ENCODE results near the gene PALLD.

The PALLD gene

DNA sequence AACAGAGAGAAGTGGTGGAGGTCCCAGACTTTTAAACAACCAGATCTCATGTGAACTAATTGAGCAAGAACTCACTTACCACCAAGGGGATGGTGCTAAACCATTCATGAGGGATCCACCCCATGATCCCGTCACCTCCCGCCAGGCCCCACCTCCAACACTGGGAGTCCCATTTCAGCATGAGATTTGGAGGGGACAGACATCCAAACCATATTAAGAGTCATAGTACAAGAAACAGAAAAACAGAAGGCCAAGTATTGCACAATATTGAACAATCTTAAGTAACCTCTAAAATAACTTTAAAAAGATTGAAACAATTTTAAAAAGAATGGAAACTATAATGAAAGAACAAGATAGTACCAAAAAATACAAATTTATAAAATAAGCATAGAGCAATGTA, 403.2 kb downstream of the PALLD start:
- no peak overlapping the region for H3K27ac ChIP-seq
- no peak overlapping the region for H3K4me3 ChIP-seq
- no peaks in the 10 kb centered on the region for H3K4me1 ChIP-seq
- TF ChIP-seq Cebpa-rat (IDR thresholded peaks at IDR 0.05), result peak in 10 of 11 experiments; percentile 28 to 81 (median 50); a peak in 10 of 22 replicates
- H3K36me3 ChIP-seq, result peaks cover 0 to 44% (median 3%) of the 10 kb centered on the region in 11 experiments; a peak in 6 of 22 replicates
- H3K9me3 ChIP-seq (replicated peaks in 1 of 11), result no peaks in the 10 kb centered on the region
- no peak overlapping the region for H3K9ac ChIP-seq
- no peaks in the 10 kb centered on the region; a peak in 1 of 22 replicates for H4K20me1 ChIP-seq
- H3K27me3 ChIP-seq, result no peaks in the 10 kb centered on the region
- H3K4me2 ChIP-seq, result no peak overlapping the region

DNA sequence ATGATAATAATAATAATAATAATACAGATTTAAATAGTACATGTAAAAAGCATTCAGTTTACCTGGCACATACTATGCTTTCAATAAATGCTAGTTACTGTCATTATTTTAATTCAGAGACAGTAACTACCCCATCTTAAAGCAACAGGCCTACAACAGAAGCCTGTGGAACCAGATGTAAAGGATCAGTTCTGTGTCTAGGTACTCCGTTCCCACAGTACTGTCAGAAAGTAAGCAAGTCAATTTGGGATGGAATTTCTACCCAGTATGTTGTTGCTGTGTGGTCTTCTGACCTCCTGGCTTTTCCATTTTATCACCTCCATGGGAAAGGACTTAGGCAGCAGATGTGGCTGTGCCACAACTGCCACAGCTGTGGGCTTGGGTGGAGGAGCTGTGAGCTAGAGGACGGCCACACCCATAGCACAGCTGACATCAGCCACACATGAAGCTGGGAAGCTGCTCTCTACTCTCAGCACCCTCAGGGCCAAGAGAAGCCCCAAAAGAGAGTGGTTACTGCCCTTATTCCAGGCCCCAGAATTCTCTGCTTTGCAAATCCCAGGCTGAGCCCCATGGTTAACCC, 410.4 kb downstream of the PALLD start:
- no peak overlapping the region for H3K27ac ChIP-seq

DNA sequence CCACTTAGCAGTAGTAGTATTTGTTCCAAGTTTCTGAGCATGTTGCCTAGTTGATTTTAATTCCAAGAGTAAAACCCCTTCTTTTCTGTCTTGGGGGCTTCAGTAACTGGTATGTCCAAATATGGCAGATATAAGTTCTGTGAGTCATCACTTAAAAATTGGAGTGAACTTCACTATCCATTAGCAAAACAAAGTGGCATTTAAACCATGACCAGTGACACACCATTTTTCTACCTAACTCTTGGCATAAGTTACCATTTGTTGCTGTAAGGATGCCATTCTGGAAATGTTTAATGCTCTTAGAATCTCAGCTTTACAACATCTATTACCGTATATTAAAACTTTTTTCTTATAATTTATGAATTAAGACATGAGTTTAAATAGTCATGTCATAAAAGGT, 411.2 kb downstream of the PALLD start:
- H4K20me1 ChIP-seq, result no peaks in the 10 kb centered on the region
- no peak overlapping the region for H3K4me2 ChIP-seq
- no peaks in the 10 kb centered on the region for H3K9me3 ChIP-seq (replicated peaks in 1 of 11)
- peaks cover 0 to 3% (median 0%) of the 10 kb centered on the region in 10 experiments; a peak in 1 of 20 replicates for H3K4me1 ChIP-seq
- H3K4me3 ChIP-seq, result no peak overlapping the region
- H3K27me3 ChIP-seq, result no peaks in the 10 kb centered on the region
- H3K36me3 ChIP-seq, result peaks cover 0 to 24% (median 0%) of the 10 kb centered on the region in 11 experiments; a peak in 4 of 22 replicates
- no peak for TF ChIP-seq Cebpa-rat (IDR thresholded peaks at IDR 0.05)
- no peak overlapping the region for H3K27ac ChIP-seq
- no peak overlapping the region for H3K9ac ChIP-seq

More for the DNA sequence above, 410.4 kb downstream of the PALLD start:
- no peak for TF ChIP-seq Cebpa-rat (IDR thresholded peaks at IDR 0.05)
- H3K4me1 ChIP-seq, result peaks cover 0 to 3% (median 0%) of the 10 kb centered on the region in 10 experiments; a peak in 1 of 20 replicates
- H3K9me3 ChIP-seq (replicated peaks in 1 of 11), result no peaks in the 10 kb centered on the region
- no peak overlapping the region for H3K4me3 ChIP-seq
- H3K27me3 ChIP-seq, result no peaks in the 10 kb centered on the region
- no peaks in the 10 kb centered on the region for H4K20me1 ChIP-seq
- peaks cover 0 to 33% (median 0%) of the 10 kb centered on the region in 11 experiments; a peak in 4 of 22 replicates for H3K36me3 ChIP-seq
- no peak overlapping the region for H3K4me2 ChIP-seq
- H3K9ac ChIP-seq, result no peak overlapping the region

DNA sequence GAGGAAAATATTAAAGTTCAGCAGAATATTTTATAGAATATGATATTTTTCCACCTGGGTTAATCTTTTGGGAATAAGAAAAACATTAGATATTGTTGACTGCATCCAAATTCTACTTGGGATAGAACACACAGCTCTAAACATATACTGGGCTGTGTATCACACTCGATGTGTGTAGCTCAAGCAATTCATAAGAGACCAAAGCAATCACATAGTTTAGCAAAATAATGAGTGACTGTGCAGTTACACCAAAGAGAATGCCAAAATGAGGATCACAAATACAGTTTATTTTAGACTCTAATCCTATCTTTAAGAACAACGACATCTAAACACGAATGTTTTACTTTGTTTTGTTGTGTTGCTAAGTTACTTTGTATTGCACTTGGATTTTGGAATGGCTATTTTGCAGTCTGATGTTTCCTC, 412.0 kb downstream of the PALLD start:
- H3K9ac ChIP-seq, result no peak overlapping the region
- H3K4me2 ChIP-seq, result no peak overlapping the region
- H3K4me1 ChIP-seq, result peaks cover 0 to 3% (median 0%) of the 10 kb centered on the region in 10 experiments; a peak in 1 of 20 replicates
- no peak overlapping the region for H3K27ac ChIP-seq
- no peak for TF ChIP-seq Cebpa-rat (IDR thresholded peaks at IDR 0.05)
- no peaks in the 10 kb centered on the region for H4K20me1 ChIP-seq
- peaks cover 0 to 24% (median 0%) of the 10 kb centered on the region in 11 experiments; a peak in 4 of 22 replicates for H3K36me3 ChIP-seq
- H3K27me3 ChIP-seq, result no peaks in the 10 kb centered on the region
- H3K9me3 ChIP-seq (replicated peaks in 1 of 11), result no peaks in the 10 kb centered on the region
- H3K4me3 ChIP-seq, result no peak overlapping the region

DNA sequence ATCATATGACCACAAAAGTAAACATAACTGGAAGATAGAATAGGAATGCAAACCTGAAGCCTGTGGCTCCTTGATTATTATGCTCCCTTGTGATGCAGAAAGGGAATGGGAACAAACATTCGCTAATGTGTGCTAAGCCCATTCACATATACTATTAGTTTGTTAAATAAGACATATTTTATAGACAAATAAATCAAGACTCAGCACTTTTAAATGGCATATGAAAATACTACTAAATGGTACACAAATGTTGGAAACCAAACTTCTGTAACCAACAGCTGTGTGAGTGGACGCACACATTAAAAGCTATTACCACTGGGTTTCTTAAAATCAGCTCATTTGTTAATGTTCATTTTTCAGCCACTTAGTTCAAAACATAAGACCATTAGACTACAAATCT, 417.2 kb downstream of the PALLD start:
- H3K9ac ChIP-seq, result no peak overlapping the region
- H3K9me3 ChIP-seq (replicated peaks in 1 of 11), result no peaks in the 10 kb centered on the region
- no peaks in the 10 kb centered on the region for H4K20me1 ChIP-seq
- H3K36me3 ChIP-seq, result peaks cover 0 to 8% (median 0%) of the 10 kb centered on the region in 11 experiments; a peak in 3 of 22 replicates
- no peak overlapping the region for H3K27ac ChIP-seq
- no peaks in the 10 kb centered on the region; a peak in 1 of 20 replicates for H3K4me1 ChIP-seq
- H3K27me3 ChIP-seq, result no peaks in the 10 kb centered on the region
- TF ChIP-seq Cebpa-rat (IDR thresholded peaks at IDR 0.05), result no peak
- no peak overlapping the region for H3K4me2 ChIP-seq
- no peak overlapping the region for H3K4me3 ChIP-seq

DNA sequence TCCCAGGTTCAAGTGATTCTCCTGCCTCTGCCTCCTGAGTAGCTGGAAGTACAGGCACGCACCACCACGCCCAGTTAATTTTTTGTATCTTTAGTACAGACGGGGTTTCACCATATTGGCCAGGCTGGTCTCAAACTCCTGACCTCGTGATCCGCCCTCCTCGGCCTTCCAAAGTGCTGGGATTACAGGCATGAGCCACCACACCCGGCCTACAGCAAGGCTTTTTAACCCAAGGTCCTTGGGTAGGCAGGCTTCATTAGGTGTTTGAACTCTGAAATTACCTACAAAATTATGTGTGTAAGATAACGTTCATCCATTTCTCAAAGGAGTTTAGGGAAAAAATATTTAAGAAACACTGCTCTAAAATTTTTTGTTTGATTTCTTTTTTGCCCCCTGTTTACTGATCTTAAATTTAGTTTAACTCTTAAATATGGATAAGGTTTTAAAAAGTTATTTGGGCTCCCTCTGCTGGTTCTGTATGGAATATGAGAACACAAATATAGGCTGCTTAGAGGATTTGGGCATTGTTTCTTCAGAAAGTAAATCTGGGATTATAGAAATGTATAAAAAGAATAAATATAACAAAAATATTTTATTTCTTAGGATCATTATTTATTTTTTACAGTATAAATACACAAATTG, 420.4 kb downstream of the PALLD start:
- no peak overlapping the region for H3K4me3 ChIP-seq
- H3K4me1 ChIP-seq, result no peaks in the 10 kb centered on the region; a peak in 1 of 20 replicates
- peak overlapping the region in 1 of 11 experiments; percentile 52; a peak in 1 of 22 replicates for H3K27ac ChIP-seq
- H3K9me3 ChIP-seq (replicated peaks in 1 of 11), result no peaks in the 10 kb centered on the region
- peaks cover 0 to 14% (median 0%) of the 10 kb centered on the region in 11 experiments; a peak in 4 of 22 replicates for H3K36me3 ChIP-seq
- no peak overlapping the region for H3K9ac ChIP-seq
- H3K27me3 ChIP-seq, result no peaks in the 10 kb centered on the region
- TF ChIP-seq Cebpa-rat (IDR thresholded peaks at IDR 0.05), result no peak
- H3K4me2 ChIP-seq, result no peak overlapping the region
- H4K20me1 ChIP-seq, result no peaks in the 10 kb centered on the region

DNA sequence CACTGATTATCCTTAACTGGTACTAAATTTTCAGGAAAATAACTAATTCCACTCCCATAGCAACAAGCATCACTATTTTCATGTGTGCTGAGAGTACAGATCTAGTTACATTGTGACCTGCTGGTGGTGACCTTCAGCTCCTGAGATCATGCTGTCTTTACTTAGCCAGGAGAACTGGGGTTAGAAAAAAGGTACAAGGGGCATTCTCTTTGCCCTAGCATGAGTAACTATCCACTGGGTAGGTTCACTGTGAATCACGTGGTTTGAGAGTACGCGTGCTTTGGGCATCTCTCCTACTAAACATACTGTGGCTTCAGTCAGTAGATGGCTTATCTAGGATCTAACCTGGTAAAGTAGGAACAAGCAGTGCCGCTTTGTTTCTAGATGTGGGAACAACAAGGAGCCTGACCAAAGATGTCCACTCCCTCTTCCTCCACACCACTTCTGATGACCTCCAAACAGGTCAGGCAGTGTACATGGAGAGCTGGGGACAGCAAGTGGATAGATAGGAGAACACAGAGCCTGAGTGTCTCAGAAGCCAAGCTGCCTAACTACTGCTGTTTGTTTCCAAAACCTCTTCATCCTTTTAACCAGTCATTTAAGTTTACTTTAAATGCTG, 423.0 kb downstream of the PALLD start:
- Histone ChIP-seq H3K9ac (no peak overlapping the region), H3K27me3 (no peaks in the 10 kb centered on the region), H3K27ac (no peak overlapping the region), H3K9me3 (replicated peaks in 1 of 11) (no peaks in the 10 kb centered on the region), H3K4me3 (no peak overlapping the region), H3K4me1 (no peaks in the 10 kb centered on the region; a peak in 1 of 20 replicates), H3K4me2 (no peak overlapping the region), H4K20me1 (no peaks in the 10 kb centered on the region), H3K36me3 (peaks cover 0 to 11% (median 0%) of the 10 kb centered on the region in 11 experiments; a peak in 3 of 22 replicates)
- no peak for TF ChIP-seq Cebpa-rat (IDR thresholded peaks at IDR 0.05)

DNA sequence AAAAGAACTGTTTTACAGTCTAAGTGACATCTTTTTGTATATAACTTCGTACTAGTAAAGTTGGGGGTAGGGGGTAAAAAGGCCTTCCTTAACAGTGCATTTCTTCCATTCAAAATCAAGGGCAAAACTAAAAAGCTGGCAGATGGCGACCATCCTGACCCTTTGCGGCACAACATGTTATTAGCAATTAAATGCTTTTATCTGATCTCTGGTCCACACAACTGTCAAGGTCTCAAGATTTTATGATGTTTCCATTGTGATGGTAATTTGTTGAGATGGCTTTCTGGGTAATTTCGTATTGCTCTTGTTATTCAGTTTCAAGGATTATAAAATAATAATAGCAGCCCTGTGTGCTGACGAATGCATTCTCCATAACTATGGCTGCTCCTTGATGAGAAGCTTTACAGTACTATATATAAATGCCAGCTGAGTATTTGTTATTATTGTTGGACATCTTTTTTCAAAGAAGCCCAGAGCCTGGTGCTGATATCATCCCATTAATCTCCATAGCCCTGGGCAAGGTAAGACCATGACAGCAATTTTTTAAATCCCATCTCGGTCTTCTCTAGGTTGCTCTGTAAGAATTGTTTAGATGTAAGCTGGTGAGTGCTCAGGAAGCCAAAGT, 423.7 kb downstream of the PALLD start:
- Histone ChIP-seq H3K9me3 (replicated peaks in 1 of 11) (no peaks in the 10 kb centered on the region), H3K4me3 (no peak overlapping the region), H3K4me1 (no peaks in the 10 kb centered on the region; a peak in 1 of 20 replicates), H3K9ac (no peak overlapping the region), H4K20me1 (no peaks in the 10 kb centered on the region), H3K4me2 (no peak overlapping the region), H3K27me3 (no peaks in the 10 kb centered on the region), H3K27ac (no peak overlapping the region), H3K36me3 (peaks cover 0 to 15% (median 0%) of the 10 kb centered on the region in 11 experiments; a peak in 3 of 22 replicates)
- TF ChIP-seq Cebpa-rat (IDR thresholded peaks at IDR 0.05), result no peak

Data from BLaER1 treated with 17β-estradiol and CSF1 and Interleukin-3, amounts not matched to agents 10 nM and 100 nM (cell line).